Body of pancreas (tissue), 4 donors: ENCODE data around the gene OTUB1. TPM values are rescaled to one million over a fixed set of nuclear protein-coding genes. Genes with fewer than 3 reads are reported as not detected.
A peak's percentile ranks its signal among the peaks of the same experiment; 100 is the strongest.

ENCODE experiments used
- ATAC-seq: fragments of 150-250 bp; one replicate; pipeline ENCODE4 v1.9.1; 2016
- DNase-seq, 4 donors: peaks; one replicate each; pipeline ENCODE4 v3.0.0-alpha.2; 2019
- H3K27ac ChIP-seq, 4 donors: fragments of 200-600 bp; sonication (generic); 1 replicate in 3 of 4; 2 replicates in 1 of 4; pipeline versions ENCODE4 v1.5.1 to v1.6.1; 2016 to 2019; ENCODE audit warnings: mild to moderate bottlenecking in 1 of 4, mixed read lengths in 1 of 4, moderate library complexity in 1 of 4
- H3K27me3 ChIP-seq, 2 donors: fragments of 200-600 bp; sonication (generic); one replicate each; pipeline ENCODE4 v1.6.0; 2016; ENCODE audit warnings: mild to moderate bottlenecking in 1 of 2
- H3K36me3 ChIP-seq, 2 donors: fragments of 200-600 bp; sonication (generic); replicated peaks in 1 of 2; 2 replicates each; pipeline ENCODE4 v1.5.1; 2016; ENCODE audit warnings: low read depth in 2 of 2; ENCODE audit not compliant: insufficient read depth in 1 of 2
- H3K4me1 ChIP-seq: fragments of 200-600 bp; sonication (generic); one replicate; pipeline ENCODE4 v1.6.0; 2016
- H3K4me3 ChIP-seq, 2 donors: fragments of 200-600 bp; sonication (generic); 1 replicate in 1 of 2; 2 replicates in 1 of 2; pipeline ENCODE4 v1.5.1; 2016 to 2019
- H3K9me3 ChIP-seq, 3 donors: fragments of 200-600 bp; sonication (generic); 1 replicate in 2 of 3; 2 replicates in 1 of 3; pipeline ENCODE4 v1.5.1; 2016
- CTCF ChIP-seq, 7 experiments: fragments of 450-650 bp in 4 of 7; fragments of 200-600 bp in 3 of 7; sonication (generic) in 3 of 7; IDR thresholded peaks; one replicate each; pipeline ENCODE4 v1.5.1; 2016 to 2019; ENCODE audit warnings: antibody characterized with exemption in 7 of 7
- POLR2A ChIP-seq, 3 donors: fragments of 450-650 bp; IDR thresholded peaks; one replicate each; pipeline ENCODE4 v1.6.1; 2016; ENCODE audit warnings: antibody characterized with exemption in 3 of 3, mild to moderate bottlenecking in 2 of 3
- WGBS, 2 donors: methylation state at CpG; one replicate each; pipeline ENCODE4 v1.1.5; 2017; 5-methylcytosine and 5-hydroxymethylcytosine counted together
- intact Hi-C: fragments of 100-400 bp; cut with DNase I; formaldehyde crosslinking; loops from one replicate; pipeline ENCODE4 v1.15.1; 2023
- total RNA-seq, 2 donors: library from RNA; depleted of rRNA; stranded (reverse); fragments of >200 nt; gene quantifications; one replicate each; pipeline ENCODE4 v1.1.0, GENCODE V29; 2016

The OTUB1 gene
- total RNA-seq, 2 donors from 2014 or later, result 20.8 to 36.3 TPM

GRCh38 chr11:64035576-64035975 lies 49.3 kb downstream of the OTUB1 start, which contains the start of gene FLRT1:
FLRT1 (plus strand) TSS chr11:64035931; CDS start chr11:64116268, 80,337 bp downstream.
- Histone ChIP-seq H3K27me3 (no peaks in the 10 kb centered on the region), H3K27ac (no peak within 1 kb of the TSS), H3K9me3 (no peaks in the 10 kb centered on the region), H3K4me1 (peaks cover 15% of the 10 kb centered on the region), H3K4me3 (peak within 1 kb of the TSS; percentile 15 to 47), H3K36me3 (no peaks in the 10 kb centered on the region)
- ATAC-seq (peak; percentile 8), DNase-seq (no peak)
- WGBS, 2 donors, result 1% methylated on average over 25 of the region's 64 CpGs; no CpG with 5 or more reads in 1 of the 2 donors
- intact Hi-C loops, result no loop called here
- TF ChIP-seq POLR2A (IDR thresholded peaks at IDR 0.05), result no peak
- no peak for TF ChIP-seq CTCF (IDR thresholded peaks at IDR 0.05)

GRCh38 chr11:64036087-64037026 lies 50.1 kb downstream of the OTUB1 start:
- Histone ChIP-seq H3K4me1 (peaks cover 15% of the 10 kb centered on the region), H3K36me3 (no peaks in the 10 kb centered on the region), H3K27me3 (no peaks in the 10 kb centered on the region), H3K9me3 (no peaks in the 10 kb centered on the region), H3K4me3 (peak overlapping the region; percentile 15 to 47), H3K27ac (no peak overlapping the region)
- intact Hi-C loops, result no loop called here
- peak in 3 of 4 donors; percentile 12 to 33 (median 27) for DNase-seq
- no peak for TF ChIP-seq CTCF (IDR thresholded peaks at IDR 0.05)
- TF ChIP-seq POLR2A (IDR thresholded peaks at IDR 0.05), result no peak
- ATAC-seq, result peak; percentile 51
- WGBS, 2 donors, result 2 to 13% methylated on average over 9 to 60 of the region's 85 CpGs

GRCh38 chr11:64037027-64037634 lies 50.9 kb downstream of the OTUB1 start:
- no peak for DNase-seq
- no peaks in the 10 kb centered on the region for H3K36me3 ChIP-seq
- H3K27ac ChIP-seq, result no peak overlapping the region
- H3K4me3 ChIP-seq, result no peak overlapping the region
- intact Hi-C loops, result no loop called here
- H3K9me3 ChIP-seq, result no peaks in the 10 kb centered on the region
- no peaks in the 10 kb centered on the region for H3K27me3 ChIP-seq
- TF ChIP-seq POLR2A (IDR thresholded peaks at IDR 0.05), result no peak
- no peak for TF ChIP-seq CTCF (IDR thresholded peaks at IDR 0.05)
- peaks cover 15% of the 10 kb centered on the region for H3K4me1 ChIP-seq
- ATAC-seq, result peak; percentile 5
- 0 to 46% methylated on average over 2 to 23 of the region's 23 CpGs for WGBS, 2 donors

GRCh38 chr11:64038500-64038899 lies 52.3 kb downstream of the OTUB1 start:
- Histone ChIP-seq H3K9me3 (no peaks in the 10 kb centered on the region), H3K36me3 (no peaks in the 10 kb centered on the region), H3K4me1 (peaks cover 15% of the 10 kb centered on the region), H3K4me3 (no peak overlapping the region), H3K27ac (no peak overlapping the region), H3K27me3 (no peaks in the 10 kb centered on the region)
- DNase-seq (no peak), ATAC-seq (no peak)
- TF ChIP-seq POLR2A (IDR thresholded peaks at IDR 0.05) (no peak), CTCF (IDR thresholded peaks at IDR 0.05) (no peak)
- WGBS, 2 donors, result 63 to 99% methylated on average over 1 to 4 of the region's 4 CpGs
- intact Hi-C loops, result no loop called here
